Karpas-422 (cell line): ENCODE data around the gene RIC8B. TPM values are rescaled to one million over a fixed set of nuclear protein-coding genes. Genes with fewer than 3 reads are reported as not detected.

Experiments used
- DNase-seq: peaks from one replicate; pipeline ENCODE4 v3.0.0-alpha.2; 2015
- H2AFZ ChIP-seq: fragments of 200-600 bp; sonication (generic); 2 replicates; pipeline ENCODE4 v1.6.1; 2014; ENCODE audit warnings: antibody characterized with exemption, low read length, mixed read lengths
- H3K27ac ChIP-seq: fragments of 200-600 bp; sonication (generic); 2 replicates; pipeline ENCODE4 v1.5.1; 2014; ENCODE audit warnings: mild to moderate bottlenecking, low read length, moderate library complexity
- H3K27me3 ChIP-seq: fragments of 200-600 bp; sonication (generic); 2 replicates; pipeline ENCODE4 v1.6.1; 2014; ENCODE audit warnings: low read length, mixed read lengths
- H3K36me3 ChIP-seq: fragments of 200-600 bp; sonication (generic); 2 replicates; pipeline ENCODE4 v1.6.1; 2014; ENCODE audit warnings: low read length, mixed read lengths; ENCODE audit not compliant: insufficient read depth
- H3K4me1 ChIP-seq: fragments of 200-600 bp; sonication (generic); 2 replicates; pipeline ENCODE4 v1.6.1; 2014; ENCODE audit warnings: mild to moderate bottlenecking, low read length, mixed read lengths
- H3K4me2 ChIP-seq: fragments of 200-600 bp; sonication (generic); 2 replicates; pipeline ENCODE4 v1.6.1; 2014; ENCODE audit warnings: low read length, low read depth, mild to moderate bottlenecking; ENCODE audit not compliant: poor library complexity, severe bottlenecking
- H3K4me3 ChIP-seq: fragments of 200-600 bp; sonication (generic); 2 replicates; pipeline ENCODE4 v1.5.1; 2014; ENCODE audit warnings: mild to moderate bottlenecking, antibody characterized with exemption, low read length, mixed read lengths
- H3K79me2 ChIP-seq: fragments of 200-600 bp; sonication (generic); 2 replicates; pipeline ENCODE4 v1.6.1; 2014; ENCODE audit warnings: mild to moderate bottlenecking, low read length, mixed read lengths
- H3K9ac ChIP-seq: fragments of 200-600 bp; sonication (generic); 2 replicates; pipeline ENCODE4 v1.6.0; 2014; ENCODE audit warnings: low read length
- H3K9me2 ChIP-seq: fragments of 200-600 bp; sonication (generic), shearing (Covaris generic); replicated peaks from 2 replicates; pipeline ENCODE4 v1.6.0; 2014; ENCODE audit warnings: mild to moderate bottlenecking, low read length, moderate library complexity; ENCODE audit not compliant: insufficient read depth
- H3K9me3 ChIP-seq: fragments of 300-700, 200-600 bp; sonication (generic); 2 replicates; pipeline ENCODE4 v1.6.1; 2014; ENCODE audit warnings: low read length, mixed read lengths
- H4K20me1 ChIP-seq: fragments of 200-600 bp; sonication (generic); 2 replicates; pipeline ENCODE4 v1.6.1; 2014; ENCODE audit warnings: mild to moderate bottlenecking, antibody characterized with exemption, low read length, low read depth; ENCODE audit not compliant: insufficient read depth
- total RNA-seq: library from RNA; depleted of rRNA; stranded (reverse); fragments of >200 nt; shearing (Covaris generic); gene quantifications from 2 replicates; pipeline ENCODE4 v1.2.3, GENCODE V29; 2014; ENCODE audit warnings: low replicate concordance

Gene RIC8B
- total RNA-seq, 1 experiment from 2014 or later, result not detected

DNA sequence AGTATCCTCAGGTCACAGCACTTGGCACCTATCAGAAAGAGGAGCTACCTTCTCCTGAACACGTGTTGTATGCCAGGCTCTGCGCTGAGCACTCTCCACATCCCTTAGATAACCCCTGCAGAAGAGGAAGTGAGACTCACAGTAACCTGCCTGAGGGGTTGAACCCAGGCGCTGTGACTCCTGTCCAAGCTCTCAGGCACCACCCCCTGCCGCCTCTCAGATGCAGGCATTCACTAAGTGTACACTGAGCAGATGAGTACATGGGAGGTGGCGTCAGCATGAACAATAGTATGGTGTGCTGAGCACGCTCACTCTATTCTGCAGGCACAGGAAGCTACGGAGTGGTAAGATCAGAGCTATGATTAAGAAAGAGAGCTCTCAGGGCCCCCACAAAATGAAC is 21.0 kb upstream of the RIC8B start:
- Histone ChIP-seq H3K4me3 (no peak overlapping the region; the same call in 1 of the 2 replicates), H3K79me2 (no peaks in the 10 kb centered on the region), H2AFZ (peak overlapping the region; percentile 22; the same call in 1 of the 2 replicates), H4K20me1 (no peaks in the 10 kb centered on the region), H3K27me3 (no peaks in the 10 kb centered on the region), H3K9me3 (no peaks in the 10 kb centered on the region), H3K27ac (no peak overlapping the region), H3K4me2 (peak overlapping the region; percentile 45), H3K4me1 (peaks cover 23% of the 10 kb centered on the region), H3K36me3 (no peaks in the 10 kb centered on the region), H3K9me2 (no peaks in the 10 kb centered on the region), H3K9ac (no peak overlapping the region)
- peak; percentile 86 for DNase-seq

GRCh38 chr12:106754331-106754730 is 20.2 kb upstream of the RIC8B start:
- no peaks in the 10 kb centered on the region for H3K9me2 ChIP-seq
- no peaks in the 10 kb centered on the region for H3K9me3 ChIP-seq
- H3K36me3 ChIP-seq, result no peaks in the 10 kb centered on the region
- H2AFZ ChIP-seq, result no peak overlapping the region
- H3K79me2 ChIP-seq, result no peaks in the 10 kb centered on the region
- H4K20me1 ChIP-seq, result no peaks in the 10 kb centered on the region
- H3K4me1 ChIP-seq, result peaks cover 29% of the 10 kb centered on the region
- H3K9ac ChIP-seq, result no peak overlapping the region
- no peak overlapping the region for H3K4me3 ChIP-seq
- no peak overlapping the region for H3K27ac ChIP-seq
- no peak overlapping the region for H3K4me2 ChIP-seq
- peak; percentile 12 for DNase-seq
- no peaks in the 10 kb centered on the region for H3K27me3 ChIP-seq

GRCh38 chr12:106757623-106758348 is 16.7 kb upstream of the RIC8B start:
- H3K9me2 ChIP-seq, result no peaks in the 10 kb centered on the region
- no peaks in the 10 kb centered on the region for H3K9me3 ChIP-seq
- no peak overlapping the region for H3K4me3 ChIP-seq
- H3K27ac ChIP-seq, result no peak overlapping the region
- DNase-seq, result no peak
- H2AFZ ChIP-seq, result no peak overlapping the region
- no peaks in the 10 kb centered on the region for H3K79me2 ChIP-seq
- no peaks in the 10 kb centered on the region for H4K20me1 ChIP-seq
- no peak overlapping the region for H3K4me2 ChIP-seq
- no peaks in the 10 kb centered on the region for H3K36me3 ChIP-seq
- H3K9ac ChIP-seq, result no peak overlapping the region
- H3K27me3 ChIP-seq, result no peaks in the 10 kb centered on the region
- peaks cover 62% of the 10 kb centered on the region for H3K4me1 ChIP-seq

DNA sequence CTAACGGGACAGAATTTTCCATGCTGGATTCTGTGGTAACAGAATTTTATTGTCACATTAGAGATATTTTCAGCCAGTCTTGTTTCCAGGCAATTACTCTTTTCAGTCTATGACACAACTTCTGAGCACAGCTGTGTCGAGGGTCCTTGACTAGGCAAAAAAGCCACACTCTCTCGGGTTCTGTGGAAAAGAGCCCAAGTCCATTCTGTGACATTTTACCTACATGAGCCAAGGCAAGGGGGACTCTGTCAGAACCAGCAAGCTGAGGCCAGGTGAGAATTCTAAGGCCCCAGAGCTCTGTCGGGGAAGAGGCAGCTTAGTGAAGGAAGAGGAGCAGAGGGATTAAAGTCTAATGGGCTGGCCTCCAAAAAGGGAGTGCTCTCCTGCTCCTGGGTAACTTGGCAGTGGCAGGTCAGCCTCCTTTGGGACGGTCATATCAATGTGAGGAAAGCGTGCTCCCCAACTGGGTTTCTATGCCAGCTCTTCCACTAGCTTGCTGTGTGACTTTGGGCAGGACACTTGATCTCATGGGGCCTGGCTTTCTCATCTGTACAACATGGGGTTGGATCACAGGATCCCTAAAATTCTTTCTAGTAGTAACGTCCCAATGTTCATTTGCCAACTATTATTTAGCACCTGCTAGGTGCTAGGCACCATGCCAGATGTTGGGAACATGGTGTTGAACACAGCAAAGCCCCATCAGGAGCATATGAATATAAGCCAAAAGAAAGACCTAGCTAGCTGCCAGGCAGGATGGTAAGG is 16.0 kb upstream of the RIC8B start:
- peaks cover 62% of the 10 kb centered on the region for H3K4me1 ChIP-seq
- H3K27me3 ChIP-seq, result no peaks in the 10 kb centered on the region
- no peak overlapping the region for H2AFZ ChIP-seq
- H3K27ac ChIP-seq, result no peak overlapping the region
- H3K9ac ChIP-seq, result no peak overlapping the region
- no peaks in the 10 kb centered on the region for H3K9me3 ChIP-seq
- H3K4me3 ChIP-seq, result no peak overlapping the region
- H4K20me1 ChIP-seq, result no peaks in the 10 kb centered on the region
- H3K4me2 ChIP-seq, result no peak overlapping the region
- no peaks in the 10 kb centered on the region for H3K9me2 ChIP-seq
- H3K36me3 ChIP-seq, result no peaks in the 10 kb centered on the region
- DNase-seq, result no peak
- no peaks in the 10 kb centered on the region for H3K79me2 ChIP-seq

GRCh38 chr12:106759526-106760183 is 14.8 kb upstream of the RIC8B start:
- Histone ChIP-seq H3K27ac (peak overlapping the region; percentile 84), H3K9me3 (no peaks in the 10 kb centered on the region), H3K4me1 (peaks cover 57% of the 10 kb centered on the region), H3K27me3 (no peaks in the 10 kb centered on the region), H3K4me2 (peak overlapping the region; percentile 72), H4K20me1 (no peaks in the 10 kb centered on the region), H3K4me3 (peak overlapping the region; percentile 61), H3K9me2 (no peaks in the 10 kb centered on the region), H3K36me3 (no peaks in the 10 kb centered on the region), H3K9ac (peak overlapping the region; percentile 67), H2AFZ (peak overlapping the region; percentile 21; the same call in 1 of the 2 replicates), H3K79me2 (no peaks in the 10 kb centered on the region)
- DNase-seq, result no peak

- Histone ChIP-seq H3K4me3 (peak overlapping the region; percentile 61), H3K9me2 (no peaks in the 10 kb centered on the region), H3K79me2 (no peaks in the 10 kb centered on the region), H3K4me1 (peaks cover 57% of the 10 kb centered on the region), H2AFZ (peak overlapping the region; percentile 21; the same call in 1 of the 2 replicates), H3K9me3 (no peaks in the 10 kb centered on the region), H3K27ac (peak overlapping the region; percentile 84), H3K36me3 (no peaks in the 10 kb centered on the region), H3K9ac (peak overlapping the region; percentile 67), H3K27me3 (no peaks in the 10 kb centered on the region), H3K4me2 (peak overlapping the region; percentile 72), H4K20me1 (no peaks in the 10 kb centered on the region)
- peak; percentile 94 for DNase-seq
These were observed 14.3 kb upstream of the RIC8B start for GRCh38 chr12:106760184-106760531.

DNA sequence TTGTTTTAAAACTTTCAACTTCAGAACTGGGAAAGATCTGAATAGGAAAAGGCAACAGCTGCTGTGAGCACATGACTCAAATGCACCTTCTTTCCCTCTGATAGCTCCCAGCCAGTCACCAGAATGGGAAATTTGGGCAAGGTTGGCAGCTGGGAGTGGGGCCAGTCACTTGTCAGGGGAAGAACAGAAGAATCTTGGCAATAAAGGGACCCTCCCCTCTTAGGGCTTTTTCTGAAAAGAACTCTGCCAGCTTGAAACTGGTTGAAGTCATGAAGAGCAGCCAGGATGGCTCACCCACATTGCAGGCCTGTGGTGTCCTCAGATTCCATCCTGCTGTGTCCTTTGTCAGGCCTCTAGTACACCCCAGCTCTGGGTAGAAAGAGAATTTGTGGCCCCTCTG is 10.3 kb upstream of the RIC8B start:
- H3K27me3 ChIP-seq, result no peaks in the 10 kb centered on the region
- H3K9me2 ChIP-seq, result no peaks in the 10 kb centered on the region
- peaks cover 45% of the 10 kb centered on the region for H3K4me1 ChIP-seq
- no peak overlapping the region for H3K4me2 ChIP-seq
- no peaks in the 10 kb centered on the region for H3K9me3 ChIP-seq
- no peaks in the 10 kb centered on the region for H4K20me1 ChIP-seq
- no peak overlapping the region for H3K4me3 ChIP-seq
- H3K9ac ChIP-seq, result no peak overlapping the region
- H3K27ac ChIP-seq, result no peak overlapping the region
- H2AFZ ChIP-seq, result no peak overlapping the region
- no peaks in the 10 kb centered on the region for H3K79me2 ChIP-seq
- H3K36me3 ChIP-seq, result no peaks in the 10 kb centered on the region
- no peak for DNase-seq

GRCh38 chr12:106764738-106765137 is 9.7 kb upstream of the RIC8B start:
- H3K9me2 ChIP-seq, result no peaks in the 10 kb centered on the region
- no peak overlapping the region for H2AFZ ChIP-seq
- peaks cover 39% of the 10 kb centered on the region for H3K4me1 ChIP-seq
- no peaks in the 10 kb centered on the region for H3K27me3 ChIP-seq
- no peaks in the 10 kb centered on the region for H3K79me2 ChIP-seq
- no peak overlapping the region for H3K9ac ChIP-seq
- no peaks in the 10 kb centered on the region for H3K9me3 ChIP-seq
- no peak for DNase-seq
- no peak overlapping the region for H3K4me3 ChIP-seq
- H3K36me3 ChIP-seq, result no peaks in the 10 kb centered on the region
- H4K20me1 ChIP-seq, result no peaks in the 10 kb centered on the region
- no peak overlapping the region for H3K4me2 ChIP-seq
- H3K27ac ChIP-seq, result no peak overlapping the region
